SU-DHL-6 (cell line): ENCODE measurements around the gene SHROOM1.

Experiments used
- H2AFZ ChIP-seq: fragments of 200-600 bp; sonication (generic); 2 replicates; pipeline ENCODE4 v1.6.1; 2014; ENCODE audit warnings: low read depth, mild to moderate bottlenecking, moderate library complexity, mixed read lengths, antibody characterized with exemption, low read length; ENCODE audit not compliant: severe bottlenecking
- H3F3A ChIP-seq: fragments of 200-600 bp; shearing (Covaris generic); 2 replicates; pipeline ENCODE4 v1.6.0; 2016; ENCODE audit warnings: antibody characterized with exemption, mild to moderate bottlenecking; ENCODE audit not compliant: insufficient read depth
- H3K27ac ChIP-seq: fragments of 200-600 bp; sonication (generic); 2 replicates; pipeline ENCODE4 v1.5.1; 2016; ENCODE audit warnings: low read depth, mild to moderate bottlenecking, low read length, moderate library complexity, mixed read lengths
- H3K27me3 ChIP-seq: fragments of 200-600 bp; sonication (generic), shearing (Covaris generic); 2 replicates; pipeline ENCODE4 v1.6.0; 2014; ENCODE audit warnings: mild to moderate bottlenecking, low read length
- H3K36me3 ChIP-seq: fragments of 200-600 bp; sonication (generic); 2 replicates; pipeline ENCODE4 v1.6.1; 2014; ENCODE audit warnings: mild to moderate bottlenecking, low read length, mixed read lengths
- H3K4me2 ChIP-seq: fragments of 300-600, 200-600 bp; shearing (Covaris generic), sonication (generic); 2 replicates; pipeline ENCODE4 v1.6.0; 2014; ENCODE audit warnings: low read length, low read depth, mild to moderate bottlenecking; ENCODE audit not compliant: poor library complexity, severe bottlenecking
- H3K4me3 ChIP-seq: fragments of 200-600 bp; sonication (generic); 2 replicates; pipeline ENCODE4 v1.5.1; 2014; ENCODE audit warnings: antibody characterized with exemption, low read length, mild to moderate bottlenecking, mixed read lengths; ENCODE audit not compliant: insufficient read depth, poor library complexity, severe bottlenecking
- H3K79me2 ChIP-seq: fragments of 200-600 bp; sonication (generic); 2 replicates; pipeline ENCODE4 v1.6.1; 2014; ENCODE audit warnings: mild to moderate bottlenecking, low read length, moderate library complexity; ENCODE audit not compliant: insufficient read depth
- H3K9ac ChIP-seq: fragments of 200-600 bp; sonication (generic); 2 replicates; pipeline ENCODE4 v1.7.0; 2014; ENCODE audit warnings: mild to moderate bottlenecking, low read length
- H3K9me2 ChIP-seq: fragments of 200-600 bp; sonication (generic); replicated peaks from 2 replicates; pipeline ENCODE4 v1.6.1; 2014; ENCODE audit warnings: low read length; ENCODE audit not compliant: insufficient read depth
- H3K9me3 ChIP-seq: fragments of 200-600 bp; sonication (generic); 2 replicates; pipeline ENCODE4 v1.6.1; 2014; ENCODE audit warnings: low read length, mixed read lengths; ENCODE audit not compliant: insufficient read depth
- H4K20me1 ChIP-seq: fragments of 200-600 bp; sonication (generic); 2 replicates; pipeline ENCODE4 v1.6.1; 2014; ENCODE audit warnings: low read depth, mild to moderate bottlenecking, antibody characterized with exemption, low read length, moderate library complexity, mixed read lengths
- CTCF ChIP-seq: fragments of 200-600 bp; sonication (generic); IDR thresholded peaks from one replicate; pipeline ENCODE4 v1.5.1; 2017; ENCODE audit warnings: antibody characterized with exemption, mild to moderate bottlenecking, low read length, moderate library complexity; ENCODE audit not compliant: insufficient read depth, poor library complexity, severe bottlenecking
- EZH2phosphoT487 ChIP-seq: fragments of 200-600 bp; sonication (generic), shearing (Covaris generic); conservative IDR thresholded peaks from 2 replicates; pipeline ENCODE4 v1.6.1; 2018; ENCODE audit warnings: mild to moderate bottlenecking, antibody characterized with exemption, low read length, moderate library complexity, mixed read lengths

SHROOM1 gene

GRCh38 chr5:132820162-132820754, 10.2 kb downstream of the SHROOM1 start:
- no peaks in the 10 kb centered on the region for H3F3A ChIP-seq
- no peak overlapping the region for H3K4me3 ChIP-seq
- no peaks in the 10 kb centered on the region for H3K27me3 ChIP-seq
- H3K4me2 ChIP-seq, result no peak overlapping the region
- H3K9ac ChIP-seq, result no peak overlapping the region
- H3K79me2 ChIP-seq, result no peaks in the 10 kb centered on the region
- no peaks in the 10 kb centered on the region for H3K36me3 ChIP-seq
- no peaks in the 10 kb centered on the region for H3K9me3 ChIP-seq
- no peaks in the 10 kb centered on the region for H3K9me2 ChIP-seq
- peak; percentile 78 for TF ChIP-seq CTCF
- TF ChIP-seq EZH2phosphoT487, result no peak
- H3K27ac ChIP-seq, result no peak overlapping the region
- no peak overlapping the region for H2AFZ ChIP-seq
- no peaks in the 10 kb centered on the region for H4K20me1 ChIP-seq

- no peak overlapping the region for H3K4me2 ChIP-seq
- H2AFZ ChIP-seq, result no peak overlapping the region
- no peaks in the 10 kb centered on the region for H3K9me2 ChIP-seq
- no peaks in the 10 kb centered on the region for H3K36me3 ChIP-seq
- H3K9ac ChIP-seq, result no peak overlapping the region
- no peaks in the 10 kb centered on the region for H4K20me1 ChIP-seq
- H3K27ac ChIP-seq, result no peak overlapping the region
- no peaks in the 10 kb centered on the region for H3K79me2 ChIP-seq
- H3F3A ChIP-seq, result no peaks in the 10 kb centered on the region
- no peak for TF ChIP-seq CTCF
- TF ChIP-seq EZH2phosphoT487, result no peak
- no peak overlapping the region for H3K4me3 ChIP-seq
- no peaks in the 10 kb centered on the region for H3K9me3 ChIP-seq
- H3K27me3 ChIP-seq, result no peaks in the 10 kb centered on the region
Observed at GRCh38 chr5:132819468-132819867, 11.0 kb downstream of the SHROOM1 start.

GRCh38 chr5:132817011-132817410, 13.4 kb downstream of the SHROOM1 start:
- Histone ChIP-seq H2AFZ (no peak overlapping the region), H3K4me2 (no peak overlapping the region), H4K20me1 (no peaks in the 10 kb centered on the region), H3F3A (no peaks in the 10 kb centered on the region), H3K9me2 (no peaks in the 10 kb centered on the region), H3K27ac (no peak overlapping the region), H3K27me3 (no peaks in the 10 kb centered on the region), H3K9ac (no peak overlapping the region), H3K4me3 (no peak overlapping the region), H3K36me3 (no peaks in the 10 kb centered on the region), H3K79me2 (no peaks in the 10 kb centered on the region), H3K9me3 (no peaks in the 10 kb centered on the region)
- TF ChIP-seq CTCF (no peak), EZH2phosphoT487 (no peak)

GRCh38 chr5:132816554-132816953, 13.9 kb downstream of the SHROOM1 start:
- H3K27ac ChIP-seq, result no peak overlapping the region
- H3K79me2 ChIP-seq, result no peaks in the 10 kb centered on the region
- H3K9me3 ChIP-seq, result no peaks in the 10 kb centered on the region
- H4K20me1 ChIP-seq, result no peaks in the 10 kb centered on the region
- H2AFZ ChIP-seq, result no peak overlapping the region
- H3K9ac ChIP-seq, result no peak overlapping the region
- no peaks in the 10 kb centered on the region for H3F3A ChIP-seq
- TF ChIP-seq EZH2phosphoT487, result no peak
- TF ChIP-seq CTCF, result no peak
- H3K36me3 ChIP-seq, result no peaks in the 10 kb centered on the region
- H3K27me3 ChIP-seq, result no peaks in the 10 kb centered on the region
- no peaks in the 10 kb centered on the region for H3K9me2 ChIP-seq
- H3K4me2 ChIP-seq, result no peak overlapping the region
- no peak overlapping the region for H3K4me3 ChIP-seq
